Gastroesophageal sphincter (tissue), 4 donors: Measurements from ENCODE around the gene CASP10. TPM values are rescaled to one million over a fixed set of nuclear protein-coding genes. Genes with fewer than 3 reads are reported as not detected.

Experiments
- ATAC-seq: fragments of 150-250 bp; one replicate; pipeline ENCODE4 v1.9.1; 2016; ENCODE audit warnings: mild to moderate bottlenecking, moderate library complexity
- H3K27ac ChIP-seq, 4 donors: fragments of 200-600 bp; sonication (generic) in 3 of 4; 1 replicate in 3 of 4; 2 replicates in 1 of 4; pipeline ENCODE4 v1.5.1; 2016 to 2019
- H3K27me3 ChIP-seq: fragments of 200-600 bp; sonication (generic); one replicate; pipeline ENCODE4 v1.5.1; 2019
- H3K36me3 ChIP-seq, 2 donors: fragments of 200-600 bp; sonication (generic); one replicate each; pipeline ENCODE4 v1.5.1; 2019; ENCODE audit warnings: control low read depth in 1 of 2
- H3K4me1 ChIP-seq, 3 donors: fragments of 200-600 bp; sonication (generic); 1 replicate in 2 of 3; 2 replicates in 1 of 3; pipeline ENCODE4 v1.5.1; 2016 to 2019; ENCODE audit warnings: control low read depth in 2 of 3
- H3K4me3 ChIP-seq, 2 donors: fragments of 200-600 bp; sonication (generic); one replicate each; pipeline ENCODE4 v1.5.1; 2019; ENCODE audit warnings: mild to moderate bottlenecking in 1 of 2, moderate library complexity in 1 of 2
- H3K9me3 ChIP-seq, 3 donors: fragments of 200-600 bp; sonication (generic); one replicate each; pipeline ENCODE4 v1.5.1; 2017 to 2019; ENCODE audit warnings: control low read depth in 2 of 3
- CTCF ChIP-seq, 4 experiments: fragments of 200-600 bp in 2 of 4; fragments of 450-650 bp in 2 of 4; sonication (generic) in 1 of 4; IDR thresholded peaks; one replicate each; pipeline ENCODE4 v1.5.1; 2017 to 2019; ENCODE audit warnings: antibody characterized with exemption in 4 of 4, mild to moderate bottlenecking in 2 of 4, moderate library complexity in 2 of 4
- EP300 ChIP-seq: sonication (generic); formaldehyde crosslinking; IDR thresholded peaks from one replicate; pipeline ENCODE4 v1.6.1; 2017; ENCODE audit warnings: antibody characterized with exemption, mild to moderate bottlenecking
- POLR2A ChIP-seq, 2 donors: fragments of 450-650 bp; IDR thresholded peaks; one replicate each; pipeline ENCODE4 v1.6.1; 2017; ENCODE audit warnings: antibody characterized with exemption in 2 of 2, mild to moderate bottlenecking in 2 of 2, moderate library complexity in 1 of 2
- POLR2AphosphoS5 ChIP-seq: sonication (generic); formaldehyde crosslinking; IDR thresholded peaks from one replicate; pipeline ENCODE4 v1.6.1; 2017; ENCODE audit warnings: antibody characterized with exemption
- WGBS, 2 donors: methylation state at CpG; one replicate each; pipeline ENCODE4 v1.1.5; 2018; ENCODE audit warnings: low coverage in 1 of 2; 5-methylcytosine and 5-hydroxymethylcytosine counted together
- total RNA-seq, 4 donors: library from RNA; depleted of rRNA; stranded (reverse); fragments of >200 nt; gene quantifications; one replicate each; pipeline ENCODE4 v1.1.0, GENCODE V29; 2016

CASP10 gene
- total RNA-seq, 4 donors from 2014 or later: 2.6 to 7.5 (median 6.3) TPM

- ATAC-seq: no peak
These were observed 30.4 kb upstream of the CASP10 start for GRCh38 chr2:201152517-201152916.

GRCh38 chr2:201152999-201153815, 29.7 kb upstream of the CASP10 start:
- Histone ChIP-seq H3K9me3 (no peaks in the 10 kb centered on the region), H3K27me3 (no peaks in the 10 kb centered on the region), H3K4me3 (no peak overlapping the region), H3K4me1 (peaks cover 4 to 61% (median 20%) of the 10 kb centered on the region in 3 donors), H3K27ac (peak overlapping the region in 3 of 4 donors; percentile 68 to 79 (median 79)), H3K36me3 (peaks cover 0 to 88% of the 10 kb centered on the region in 2 donors)
- ATAC-seq: no peak
- WGBS, 2 donors: 81 to 87% methylated on average over 5 to 6 of the region's 6 CpGs
- no peak for TF ChIP-seq EP300
- TF ChIP-seq POLR2A (IDR thresholded peaks at IDR 0.05): no peak
- no peak for TF ChIP-seq POLR2AphosphoS5
- no peak for TF ChIP-seq CTCF (IDR thresholded peaks at IDR 0.05)

More at GRCh38 chr2:201152517-201152916, 30.4 kb upstream of the CASP10 start:
- Histone ChIP-seq H3K27me3 (no peaks in the 10 kb centered on the region), H3K9me3 (no peaks in the 10 kb centered on the region), H3K27ac (peak overlapping the region in 3 of 4 donors; percentile 68 to 79 (median 79)), H3K4me3 (no peak overlapping the region), H3K4me1 (peaks cover 4 to 56% (median 14%) of the 10 kb centered on the region in 3 donors), H3K36me3 (peaks cover 0 to 82% of the 10 kb centered on the region in 2 donors)
- TF ChIP-seq POLR2AphosphoS5 (no peak), EP300 (no peak), CTCF (IDR thresholded peaks at IDR 0.05) (no peak), POLR2A (IDR thresholded peaks at IDR 0.05) (no peak)
- 100% methylated on average over 1 of the region's 1 CpG for WGBS, 2 donors

DNA sequence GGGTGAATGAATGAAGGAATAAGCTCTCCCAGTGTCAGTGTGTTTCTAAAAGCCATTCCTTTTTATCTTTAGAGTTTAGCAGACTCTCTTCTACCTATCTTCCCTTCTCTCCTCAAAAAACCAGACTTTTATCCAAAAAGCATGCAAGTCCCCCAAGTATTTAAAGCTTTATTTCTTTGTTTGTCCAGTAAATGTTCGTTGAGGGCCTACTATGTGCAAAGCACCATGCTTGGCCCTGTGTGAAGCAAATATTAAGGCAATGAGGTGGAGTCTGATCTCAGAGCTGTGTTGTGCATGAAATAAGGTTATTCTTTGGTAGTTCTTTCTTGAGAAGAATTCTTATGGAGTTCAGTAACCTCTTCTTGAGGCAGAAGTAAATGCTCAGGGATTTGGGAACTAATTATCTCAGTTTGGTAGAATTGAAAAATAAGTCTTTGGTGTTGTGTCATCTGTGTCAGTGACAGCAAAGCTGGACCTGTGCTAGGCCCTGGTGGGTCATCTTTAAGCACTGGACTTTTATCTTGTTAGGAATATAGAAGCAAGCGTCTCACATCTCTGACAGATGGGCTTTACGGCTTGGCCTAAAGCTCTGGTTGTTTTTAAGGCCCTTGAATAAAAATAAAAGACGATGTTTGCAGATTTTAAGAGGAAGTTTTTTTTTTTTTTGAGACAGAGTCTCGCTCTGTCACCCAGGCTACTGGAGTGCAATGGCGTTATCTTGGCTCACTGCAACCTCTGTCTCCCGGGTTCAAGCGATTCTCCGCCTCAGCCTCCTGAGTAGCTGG, 28.1 kb upstream of the CASP10 start:
- H3K36me3 ChIP-seq: peaks cover 0 to 96% of the 10 kb centered on the region in 2 donors
- no peak for ATAC-seq
- no peaks in the 10 kb centered on the region for H3K9me3 ChIP-seq
- WGBS, 2 donors: 75 to 80% methylated on average over 5 to 9 of the region's 9 CpGs
- H3K27me3 ChIP-seq: no peaks in the 10 kb centered on the region
- H3K27ac ChIP-seq: peak overlapping the region in 2 of 4 donors; percentile 22 to 38
- H3K4me1 ChIP-seq: peaks cover 0 to 57% (median 16%) of the 10 kb centered on the region in 3 donors
- TF ChIP-seq POLR2A (IDR thresholded peaks at IDR 0.05) (no peak), EP300 (no peak), CTCF (IDR thresholded peaks at IDR 0.05) (no peak)
- H3K4me3 ChIP-seq: no peak overlapping the region

DNA sequence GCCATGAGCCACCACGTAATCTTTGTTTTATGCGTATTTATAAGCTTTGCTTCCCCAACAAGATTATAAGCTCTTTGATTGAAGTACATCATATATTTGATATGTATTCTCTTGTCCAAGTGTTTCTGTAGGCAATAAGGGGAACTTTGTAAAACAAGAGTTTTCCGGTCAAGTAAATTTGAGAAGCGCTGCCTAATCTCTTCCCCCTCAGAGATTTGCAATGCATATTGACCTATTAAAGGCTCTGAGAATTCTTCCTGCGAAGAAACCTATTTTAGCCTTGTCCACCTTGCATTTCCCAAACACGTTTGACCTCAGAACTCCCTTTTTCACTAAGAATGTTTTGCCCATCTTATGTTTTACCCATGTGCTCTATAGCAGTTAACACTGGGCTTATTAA, 26.9 kb upstream of the CASP10 start:
- H3K27ac ChIP-seq: no peak overlapping the region
- peaks cover 0 to 96% of the 10 kb centered on the region in 2 donors for H3K36me3 ChIP-seq
- no peaks in the 10 kb centered on the region for H3K27me3 ChIP-seq
- peaks cover 0 to 45% (median 10%) of the 10 kb centered on the region in 3 donors for H3K4me1 ChIP-seq
- H3K9me3 ChIP-seq: no peaks in the 10 kb centered on the region
- no peak for TF ChIP-seq POLR2AphosphoS5
- no peak for TF ChIP-seq POLR2A (IDR thresholded peaks at IDR 0.05)
- TF ChIP-seq EP300: no peak
- no peak for TF ChIP-seq CTCF (IDR thresholded peaks at IDR 0.05)
- 76 to 84% methylated on average over 5 to 6 of the region's 6 CpGs for WGBS, 2 donors
- no peak for ATAC-seq
- H3K4me3 ChIP-seq: no peak overlapping the region
